GM18508 (cell line): Measurements from ENCODE around the gene HYAL1.
A peak's percentile ranks its signal among the peaks of the same experiment; 100 is the strongest.

Experiments
- ATAC-seq: cut with Tn5 transposase; IDR thresholded peaks from one replicate; pipeline ENCODE4 v1.9.1; 2021; ENCODE audit warnings: moderate number of reproducible peaks; ENCODE audit not compliant: insufficient read depth, unreplicated experiment

Gene HYAL1

GRCh38 chr3:50336452-50337174 is 33.2 kb upstream of the HYAL1 start:
- ATAC-seq: peak; percentile 8

- ATAC-seq: no peak
Observed at GRCh38 chr3:50334339-50335075, 31.1 kb upstream of the HYAL1 start.

GRCh38 chr3:50333744-50334328 is 30.5 kb upstream of the HYAL1 start:
- ATAC-seq: no peak

- ATAC-seq: no peak
Observed at GRCh38 chr3:50331364-50331907, 28.1 kb upstream of the HYAL1 start.

- no peak for ATAC-seq
Observed at GRCh38 chr3:50330330-50330729, 27.0 kb upstream of the HYAL1 start.

GRCh38 chr3:50327943-50328691 is 24.7 kb upstream of the HYAL1 start, which contains the start of gene TUSC2:
TUSC2 (minus strand) TSS chr3:50328223; CDS start chr3:50328099, 124 bp downstream.
- peak; percentile 51 for ATAC-seq

- ATAC-seq: no peak
Observed at GRCh38 chr3:50327129-50327528, 23.8 kb upstream of the HYAL1 start.

GRCh38 chr3:50326182-50326541 is 22.8 kb upstream of the HYAL1 start:
- no peak for ATAC-seq

- ATAC-seq: no peak
Observed at GRCh38 chr3:50325497-50326181, 22.3 kb upstream of the HYAL1 start.

GRCh38 chr3:50325113-50325480 is 21.7 kb upstream of the HYAL1 start:
- ATAC-seq: no peak

- no peak for ATAC-seq
Observed at GRCh38 chr3:50324351-50325112, 21.2 kb upstream of the HYAL1 start.

GRCh38 chr3:50323614-50324199 is 20.3 kb upstream of the HYAL1 start:
- ATAC-seq: no peak

- ATAC-seq: no peak
Observed at GRCh38 chr3:50323092-50323600, 19.8 kb upstream of the HYAL1 start.

GRCh38 chr3:50322386-50323091 is 19.2 kb upstream of the HYAL1 start, which contains the start of gene HYAL2:
HYAL2 (minus strand) TSS chr3:50322745; CDS start chr3:50320489, 2,256 bp downstream.
- ATAC-seq: no peak

- ATAC-seq: no peak
Observed at GRCh38 chr3:50322115-50322385, 18.7 kb upstream of the HYAL1 start.

- ATAC-seq: peak; percentile 39
Observed at GRCh38 chr3:50321336-50322114, 18.2 kb upstream of the HYAL1 start.

GRCh38 chr3:50320853-50321335 is 17.5 kb upstream of the HYAL1 start:
- peak; percentile 23 for ATAC-seq
